Activated CD4-positive, alpha-beta T cell treated with anti-CD3 and anti-CD28 coated beads, Interleukin-10, Interleukin-2, amounts not matched to agents 100 ng/mL and 50 ng/mL, durations not matched to agents 16 hours and 8 hours (primary cell): ENCODE data around the gene TMEM63A.

Source experiments
- DNase-seq: peaks from one replicate; pipeline ENCODE4 v3.0.0-alpha.2; 2020

The TMEM63A gene

GRCh38 chr1:225883616-225884265, 1.6 kb upstream of the TMEM63A start:
- DNase-seq: no peak

GRCh38 chr1:225882694-225883615, 775 bp upstream of the TMEM63A start:
- DNase-seq: peak; percentile 33

GRCh38 chr1:225881081-225881958, 860 bp downstream of the TMEM63A start:
- peak; percentile 58 for DNase-seq

GRCh38 chr1:225880636-225881035, 1.5 kb downstream of the TMEM63A start:
- no peak for DNase-seq

GRCh38 chr1:225880222-225880588, 2.0 kb downstream of the TMEM63A start:
- no peak for DNase-seq

GRCh38 chr1:225879521-225880221, 2.5 kb downstream of the TMEM63A start:
- DNase-seq: no peak

GRCh38 chr1:225878282-225878681, 3.9 kb downstream of the TMEM63A start:
- no peak for DNase-seq

- DNase-seq: peak; percentile 34
These were observed 4.6 kb downstream of the TMEM63A start for GRCh38 chr1:225877580-225877979.

GRCh38 chr1:225876900-225877510, 5.2 kb downstream of the TMEM63A start:
- no peak for DNase-seq

- no peak for DNase-seq
These were observed 7.0 kb downstream of the TMEM63A start for GRCh38 chr1:225875044-225875815.

GRCh38 chr1:225874431-225874830, 7.7 kb downstream of the TMEM63A start:
- DNase-seq: no peak

GRCh38 chr1:225873281-225873850, 8.8 kb downstream of the TMEM63A start:
- no peak for DNase-seq

GRCh38 chr1:225872075-225872430, 10.1 kb downstream of the TMEM63A start:
- no peak for DNase-seq

- DNase-seq: peak; percentile 33
These were observed 10.7 kb downstream of the TMEM63A start for GRCh38 chr1:225871359-225872074.

GRCh38 chr1:225870911-225871310, 11.3 kb downstream of the TMEM63A start:
- DNase-seq: no peak

- no peak for DNase-seq
These were observed 13.4 kb downstream of the TMEM63A start for GRCh38 chr1:225868631-225869330.

- DNase-seq: no peak
These were observed 15.2 kb downstream of the TMEM63A start for GRCh38 chr1:225866981-225867380.

- DNase-seq: peak; percentile 75
These were observed 15.9 kb downstream of the TMEM63A start for GRCh38 chr1:225866061-225866837.

GRCh38 chr1:225865514-225865913, 16.7 kb downstream of the TMEM63A start:
- DNase-seq: no peak
